MM.1S (cell line): ENCODE data around the gene TSSK3.

ENCODE experiments used
- CTCF ChIP-seq: fragments of 300-600 bp; sonication (generic); IDR thresholded peaks from 2 replicates; pipeline ENCODE4 v1.5.1; 2016; ENCODE audit warnings: antibody characterized with exemption, low read length, mixed read lengths
- EZH2 ChIP-seq: fragments of 300-600 bp; sonication (generic); optimal IDR thresholded peaks from 2 replicates; pipeline ENCODE3; 2017; ENCODE audit warnings: low read depth, mild to moderate bottlenecking, antibody characterized with exemption, low read length, mixed read lengths
- EZH2phosphoT487 ChIP-seq: fragments of 300-600 bp; sonication (generic); IDR thresholded peaks from 2 replicates; pipeline ENCODE4 v1.6.1; 2018; ENCODE audit warnings: antibody characterized with exemption, low read length

GRCh38 chr1:32334864-32335534 lies 27.3 kb upstream of the TSSK3 start:
- TF ChIP-seq CTCF (peak; percentile 59), EZH2phosphoT487 (no peak), EZH2 (no peak)
